GM21825 (cell line): ENCODE data around the gene TSC22D4.
"Not testable (repeated sequence)": the region's sequence is repeated elsewhere in the genome, so short reads cannot be mapped to it uniquely, and the experiment has no call there.

Experiments used
- ATAC-seq: cut with Tn5 transposase; IDR thresholded peaks from one replicate; pipeline ENCODE4 v1.9.1; 2021; ENCODE audit warnings: mild to moderate bottlenecking, moderate library complexity; ENCODE audit not compliant: unreplicated experiment

Gene TSC22D4

DNA sequence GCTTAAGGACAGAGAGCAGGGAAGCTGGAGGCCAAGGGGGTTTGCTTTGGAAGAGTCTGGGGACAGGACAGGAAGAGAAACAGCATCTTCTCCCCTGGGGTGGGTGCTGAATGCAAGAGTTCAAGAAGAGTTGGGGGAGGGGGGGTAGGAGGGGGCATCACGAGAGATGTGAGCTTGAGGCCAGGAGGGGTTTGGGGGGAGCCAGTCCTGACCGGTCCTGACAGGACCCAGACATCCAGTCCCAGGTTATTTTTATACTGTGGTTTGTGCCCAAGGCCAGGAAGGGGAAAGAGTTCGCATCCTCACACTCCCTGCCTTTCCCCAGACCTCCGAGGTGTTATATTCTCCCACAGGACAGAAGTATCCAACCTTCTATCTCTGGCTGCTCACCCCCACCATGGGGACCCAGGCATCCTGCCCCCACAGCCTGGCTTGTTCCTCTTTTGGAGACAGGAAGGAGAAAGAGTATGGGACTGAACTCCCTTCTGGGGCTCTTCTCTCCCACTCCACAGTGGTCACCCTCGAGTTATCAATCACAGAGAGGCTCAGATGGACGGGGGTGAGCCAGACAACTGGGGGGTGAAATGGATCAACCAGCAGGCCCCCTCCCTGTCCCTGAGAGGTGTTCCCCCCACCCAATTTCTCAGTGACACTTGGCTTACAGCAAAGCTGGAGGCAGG lies 2.8 kb downstream of the TSC22D4 start:
- no peak for ATAC-seq

DNA sequence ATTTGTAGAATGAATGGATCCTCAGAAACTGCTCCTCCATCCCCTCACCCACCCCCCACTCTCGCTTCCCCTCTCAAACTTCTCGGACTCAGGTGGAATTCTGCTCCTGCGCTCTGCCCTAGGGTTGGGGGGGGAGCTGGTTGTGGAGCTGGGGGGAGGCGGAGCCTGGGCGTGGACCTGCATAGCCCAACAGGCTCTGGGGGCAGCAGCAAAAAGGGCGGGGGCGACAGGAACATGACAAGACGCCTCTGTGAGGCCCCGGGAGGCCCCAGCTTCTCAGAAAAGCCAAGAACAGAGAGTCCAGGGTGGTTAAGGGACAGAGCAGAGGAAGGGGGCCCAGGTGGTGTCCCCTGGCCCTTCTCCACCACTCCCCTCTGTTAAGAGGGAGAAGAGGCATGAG lies 3.5 kb downstream of the TSC22D4 start:
- ATAC-seq: no peak

DNA sequence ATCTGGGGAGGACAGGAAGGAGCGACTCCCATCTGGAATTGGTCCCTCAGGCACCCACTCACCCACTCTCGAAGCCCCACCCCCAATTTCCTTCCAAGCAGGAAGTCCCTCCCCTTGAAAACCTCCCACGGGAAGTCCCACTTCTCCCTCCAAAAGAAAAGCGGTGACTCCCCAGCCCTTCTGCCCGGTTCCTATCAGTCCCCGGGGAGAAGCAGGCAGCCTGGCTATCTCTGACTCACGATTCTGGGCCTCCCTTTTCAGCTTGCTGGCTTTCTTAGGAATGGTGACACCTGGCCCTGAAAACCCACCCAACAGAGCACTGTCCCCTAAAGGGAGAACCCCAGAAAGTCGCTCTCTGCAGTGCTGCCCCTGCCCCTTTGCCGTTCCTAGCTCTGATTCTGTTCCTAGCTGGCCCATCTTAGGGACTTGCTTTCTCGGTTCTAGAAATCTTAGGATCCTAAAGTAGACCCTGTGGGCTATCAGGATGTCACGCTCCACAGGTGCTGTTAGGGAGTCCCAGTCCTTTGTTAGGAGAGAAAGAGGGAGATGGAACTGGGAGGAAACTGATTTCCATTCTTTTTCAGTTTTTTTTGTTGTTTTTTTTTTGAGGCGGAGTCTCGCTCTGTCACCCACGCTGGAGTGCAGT lies 6.0 kb downstream of the TSC22D4 start:
- no peak for ATAC-seq

DNA sequence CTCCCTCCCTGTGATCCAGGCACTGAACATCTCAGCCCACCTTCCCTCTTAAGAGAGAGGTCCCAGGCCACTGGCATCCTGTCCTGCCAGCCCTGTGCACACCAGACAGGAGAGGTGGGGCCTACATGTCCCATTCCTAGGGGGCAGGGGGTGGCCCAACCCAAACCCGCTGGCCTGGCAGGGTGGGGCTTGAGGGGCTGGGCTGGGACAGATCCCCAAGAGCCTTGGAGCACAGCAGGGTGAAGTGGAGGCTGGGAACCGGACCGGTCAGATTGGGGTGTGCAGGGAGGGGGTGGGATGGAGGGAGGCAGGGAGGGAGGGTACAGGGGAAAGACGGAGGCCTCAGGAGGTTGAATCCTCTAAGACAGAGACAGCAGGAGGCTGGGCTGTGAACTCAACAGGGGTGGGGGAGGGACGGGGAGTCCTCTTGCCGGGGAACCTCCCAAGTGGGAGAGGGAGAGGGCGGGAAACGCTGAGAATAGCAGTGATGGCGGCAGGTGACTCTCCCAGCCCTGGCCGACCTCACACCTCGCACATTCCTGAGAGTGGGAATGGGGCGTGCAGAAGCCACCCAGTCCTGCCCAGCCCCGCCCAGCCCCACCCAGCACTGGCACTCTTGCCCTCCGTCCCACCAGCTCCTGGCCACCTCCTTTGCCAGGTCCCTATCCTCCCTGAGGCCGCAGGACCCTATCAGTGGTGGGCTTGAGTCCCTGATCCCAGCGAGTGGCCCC lies 6.7 kb downstream of the TSC22D4 start:
- ATAC-seq: no peak

DNA sequence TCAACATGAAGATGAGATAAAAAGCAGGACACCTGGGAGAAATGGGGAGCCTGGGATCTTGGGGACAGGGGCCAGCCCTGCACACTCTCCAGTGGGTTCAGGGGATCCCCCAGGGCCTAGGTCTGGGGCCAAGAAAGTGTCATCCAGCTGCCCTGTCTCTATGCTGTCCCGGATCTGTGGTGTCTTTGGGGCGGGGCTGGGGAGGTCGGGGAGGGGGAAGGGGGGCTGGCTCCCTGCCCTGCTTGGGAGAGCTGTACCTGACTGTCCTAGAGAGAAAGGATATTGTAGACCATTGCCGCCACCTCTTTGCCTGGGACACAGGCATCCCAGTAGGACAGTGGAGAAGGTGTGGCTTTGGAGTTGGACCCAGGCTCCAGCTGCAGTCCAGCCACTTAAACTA lies 8.0 kb downstream of the TSC22D4 start:
- no peak for ATAC-seq

- ATAC-seq: no peak
Observed at GRCh38 chr7:100469227-100470044, 9.6 kb downstream of the TSC22D4 start.

- no peak for ATAC-seq
Observed at GRCh38 chr7:100467638-100468373, 11.2 kb downstream of the TSC22D4 start.

DNA sequence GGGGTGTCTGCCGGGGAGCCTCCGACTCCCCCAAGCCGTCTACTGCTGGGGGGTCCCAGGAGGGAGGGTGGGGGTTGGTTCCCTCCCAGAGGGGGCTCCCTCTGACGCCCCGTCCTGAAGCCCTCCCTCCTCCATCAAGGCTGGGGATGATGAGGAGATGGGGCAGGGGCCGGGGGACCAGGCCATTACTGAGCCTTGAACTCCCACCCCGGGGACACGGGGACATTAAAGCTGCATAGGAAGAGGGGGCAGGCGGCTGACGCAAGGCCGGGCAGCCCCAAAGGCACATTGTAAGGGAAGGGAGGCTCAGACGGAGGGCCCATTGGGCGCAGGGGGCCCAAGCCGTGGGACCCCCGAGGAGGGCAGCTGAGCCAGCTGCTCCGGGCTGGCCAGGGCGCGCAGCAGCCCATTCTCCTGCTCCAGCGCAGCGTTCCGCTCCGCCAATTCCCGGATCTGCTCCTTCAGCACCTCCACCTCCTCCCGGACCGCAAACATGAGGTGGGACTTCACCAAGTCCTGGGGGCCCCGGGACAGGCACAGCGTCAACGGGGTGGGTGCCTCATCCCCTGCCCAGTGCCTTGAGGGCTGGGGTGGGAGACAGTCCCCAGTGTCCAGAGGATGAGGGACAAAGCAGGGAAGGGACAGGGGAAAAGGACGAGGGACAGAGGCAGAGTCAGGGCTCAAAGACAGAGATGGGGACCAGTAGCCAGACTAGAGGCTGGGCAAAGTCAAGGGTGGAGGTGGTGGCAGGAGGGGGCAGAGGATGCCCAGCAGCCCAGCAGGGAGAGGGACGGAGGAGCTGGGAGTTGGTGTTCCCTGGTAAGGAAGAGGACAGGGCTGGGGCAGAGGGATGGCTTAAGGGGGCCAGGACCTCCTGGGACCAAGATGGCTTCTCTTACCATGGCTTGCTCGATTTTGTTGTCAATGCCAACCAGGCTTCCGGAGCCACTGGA lies 12.1 kb downstream of the TSC22D4 start:
- ATAC-seq: no peak

DNA sequence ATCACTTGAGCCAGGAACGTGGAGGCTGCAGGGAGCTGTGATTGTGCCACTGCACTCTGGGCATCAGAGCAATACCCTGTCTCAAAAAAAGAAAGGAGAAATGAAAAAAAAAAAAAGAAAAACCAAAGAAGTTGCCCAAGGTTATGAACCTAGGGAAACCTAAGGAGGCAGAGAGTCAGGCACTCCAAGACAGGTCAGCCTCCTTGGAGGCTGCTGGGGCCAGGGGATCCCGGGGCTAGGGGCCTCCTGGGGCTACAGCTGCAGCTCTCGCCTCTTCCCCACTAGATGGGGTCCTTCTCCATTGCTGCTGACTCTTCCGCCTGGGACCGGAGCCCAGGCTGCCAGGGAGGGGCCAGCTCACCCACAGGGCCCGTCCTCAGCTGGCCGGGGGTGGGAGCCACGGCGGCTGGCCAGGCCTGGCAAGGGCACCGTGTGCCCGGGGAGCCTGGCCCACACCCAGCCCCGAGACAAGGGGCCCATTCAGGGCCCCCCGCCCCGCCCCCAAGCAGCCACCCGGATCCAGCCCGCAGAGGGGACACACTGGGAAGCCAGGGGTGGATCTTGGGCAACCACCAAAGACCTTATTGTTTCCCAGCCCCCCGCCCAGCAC lies 13.2 kb downstream of the TSC22D4 start:
- no peak for ATAC-seq

DNA sequence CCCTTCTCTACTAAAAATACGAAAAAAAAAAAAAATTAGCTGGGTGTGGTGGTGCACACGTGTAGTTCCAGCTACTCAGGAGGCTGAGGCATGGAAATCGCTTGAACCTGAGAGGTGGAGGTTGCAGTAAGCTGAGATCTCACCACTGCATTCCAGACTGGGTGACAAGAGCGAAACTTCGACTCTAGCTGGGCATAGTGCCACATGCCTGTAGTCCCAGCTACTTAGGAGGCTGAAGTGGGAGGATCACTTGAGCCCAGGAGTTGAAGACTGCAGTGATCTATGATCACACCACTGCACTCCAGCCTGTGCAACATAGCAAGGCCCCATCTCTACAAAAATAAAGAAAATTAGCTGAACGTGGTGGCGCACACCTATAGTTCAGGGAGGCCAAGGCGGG lies 13.7 kb downstream of the TSC22D4 start:
- no peak for ATAC-seq

GRCh38 chr7:100464791-100465190 lies 14.2 kb downstream of the TSC22D4 start:
- ATAC-seq: no peak

GRCh38 chr7:100464210-100464660 lies 14.8 kb downstream of the TSC22D4 start, which contains the start of gene SPACDR:
Gene SPACDR (minus strand): TSS chr7:100464260. CDS start chr7:100464025, 235 bp downstream.
- ATAC-seq: no peak

DNA sequence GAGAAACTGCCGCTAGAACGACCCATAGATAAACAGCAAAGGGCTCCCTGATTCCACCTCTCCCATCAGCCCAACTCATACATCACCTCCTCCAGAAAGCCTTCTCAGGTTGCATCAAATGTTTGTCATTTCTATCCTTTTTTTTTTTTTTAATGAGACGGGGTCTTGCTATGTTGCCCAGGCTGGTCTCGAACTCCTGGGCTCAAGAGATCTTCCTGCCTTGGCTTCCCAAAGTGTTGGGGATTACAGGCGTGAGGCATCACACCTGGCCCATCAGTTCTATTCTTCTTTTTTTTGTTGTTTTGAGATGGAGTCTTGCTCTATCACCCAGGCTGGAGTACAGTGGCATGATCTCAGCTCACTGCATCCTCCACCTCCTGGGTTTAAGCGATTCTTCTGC lies 22.0 kb downstream of the TSC22D4 start:
- ATAC-seq: no peak

GRCh38 chr7:100456562-100456961 lies 22.5 kb downstream of the TSC22D4 start:
- ATAC-seq: no peak

DNA sequence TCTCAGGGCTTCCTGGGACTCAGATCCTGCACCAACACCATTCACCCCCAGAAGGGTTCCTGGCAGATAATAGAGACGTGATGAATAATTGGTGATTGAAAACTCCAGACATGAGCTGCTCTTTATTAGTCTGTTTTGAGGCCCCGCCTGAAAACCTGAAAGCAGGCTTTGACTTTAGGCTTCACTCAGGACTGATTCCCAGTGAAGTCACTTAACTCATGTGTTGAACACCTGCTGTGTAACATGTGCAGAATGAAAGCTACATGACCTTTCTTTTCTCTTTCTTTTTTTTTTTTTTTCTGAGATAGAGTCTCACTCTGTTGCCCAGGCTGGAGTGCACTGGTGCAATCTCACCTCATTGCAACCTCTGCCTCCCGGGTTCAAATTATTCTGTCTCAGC lies 23.8 kb downstream of the TSC22D4 start:
- no peak for ATAC-seq

DNA sequence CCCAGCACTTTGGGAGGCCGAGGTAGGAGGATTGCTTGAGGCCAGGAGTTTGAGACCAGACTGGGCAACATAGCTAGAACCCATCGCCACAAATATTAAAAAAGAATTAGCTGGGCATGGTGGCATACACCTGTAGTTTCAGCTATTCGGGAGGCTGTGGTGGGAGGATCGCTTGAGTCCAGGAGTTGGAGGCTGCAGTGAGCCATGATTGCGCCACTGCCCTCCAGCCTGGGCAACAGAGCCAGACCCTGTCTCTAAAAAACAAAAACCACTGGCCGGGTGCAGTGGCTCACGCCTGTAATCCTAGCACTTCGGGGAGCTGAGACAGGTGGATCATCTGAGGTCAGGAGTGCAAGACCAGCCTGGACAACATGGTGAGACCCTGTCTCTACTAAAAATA lies 25.2 kb downstream of the TSC22D4 start:
- ATAC-seq: not testable (repeated sequence)

DNA sequence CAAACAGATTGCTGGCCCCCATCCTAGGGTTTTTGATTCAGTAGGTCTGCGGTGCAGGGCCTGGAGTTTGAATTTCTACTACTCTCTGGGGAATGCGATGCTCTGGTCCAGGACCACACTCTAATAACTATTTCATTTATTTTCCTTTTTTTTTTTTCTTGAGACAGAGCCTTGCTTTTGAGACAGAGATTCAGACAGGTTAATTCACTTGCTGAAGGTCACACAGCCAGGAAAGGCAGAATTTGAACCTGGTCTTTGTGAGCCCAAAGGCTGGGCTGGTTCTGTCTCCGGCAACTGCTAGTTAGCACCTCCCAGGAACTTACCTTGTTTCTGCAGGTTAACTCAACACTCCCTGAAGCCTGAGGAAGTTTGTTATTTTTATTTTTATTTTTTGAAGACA lies 26.5 kb downstream of the TSC22D4 start:
- ATAC-seq: no peak

DNA sequence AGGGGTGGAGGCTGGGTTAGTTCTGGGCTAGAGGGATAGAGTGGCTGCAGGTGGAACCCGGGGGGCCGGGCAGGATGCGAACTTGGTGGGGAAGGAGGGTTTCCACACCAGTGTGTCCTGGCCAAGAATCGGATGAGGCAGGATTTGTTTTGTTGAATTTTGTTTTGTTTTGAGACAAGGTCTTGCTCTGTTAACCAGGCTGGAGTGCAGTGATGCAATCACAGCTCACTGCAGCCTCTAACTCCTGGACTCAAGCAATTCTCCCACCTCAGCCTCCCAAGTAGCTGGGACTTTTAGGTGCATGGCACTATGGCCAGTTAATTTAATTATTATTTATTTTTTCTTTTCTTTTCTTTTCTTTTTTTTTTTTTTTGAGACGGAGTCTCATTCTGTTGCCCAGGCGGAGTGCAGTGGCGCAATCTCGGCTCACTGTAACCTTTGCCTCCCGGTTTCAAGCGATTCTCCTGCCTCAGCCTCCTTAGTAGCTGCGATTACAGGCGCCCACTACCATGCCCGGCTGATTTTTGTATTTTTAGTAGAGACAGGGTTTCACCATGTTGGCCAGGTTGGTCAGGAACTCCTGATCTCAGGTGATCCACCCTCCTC lies 29.7 kb downstream of the TSC22D4 start:
- no peak for ATAC-seq
